Lung (tissue), 12 donors: ENCODE results near the gene MCFD2. TPM values are rescaled to one million over a fixed set of nuclear protein-coding genes. Genes with fewer than 3 reads are reported as not detected.
A peak's percentile ranks its signal among the peaks of the same experiment; 100 is the strongest.

ENCODE experiments used
- ATAC-seq: fragments of 200-7000 bp; cut with Tn5 transposase; one replicate; pipeline ENCODE4 v1.9.1; 2020; ENCODE audit warnings: moderate number of reproducible peaks; ENCODE audit not compliant: insufficient read depth, low FRiP score
- DNase-seq, 3 donors: peaks; one replicate each; pipeline ENCODE4 v3.0.0-alpha.2; 2013 to 2017
- H3K27ac ChIP-seq, 2 donors: one replicate each; pipeline ENCODE4 v1.5.1; 2013; ENCODE audit warnings: mild to moderate bottlenecking in 2 of 2, moderate library complexity in 2 of 2, control low read depth in 1 of 2, inconsistent platforms in 1 of 2, low read depth in 1 of 2, low read length in 1 of 2
- H3K27me3 ChIP-seq, 3 donors: one replicate each; pipeline ENCODE4 v1.5.1; 2013; ENCODE audit warnings: low read length in 2 of 3; ENCODE audit not compliant: control insufficient read depth in 3 of 3, insufficient read depth in 3 of 3
- H3K36me3 ChIP-seq, 4 donors: one replicate each; pipeline ENCODE4 v1.5.1; 2013; ENCODE audit warnings: low read length in 4 of 4, mild to moderate bottlenecking in 1 of 4, moderate library complexity in 1 of 4; ENCODE audit not compliant: control insufficient read depth in 4 of 4, insufficient read depth in 4 of 4
- H3K4me1 ChIP-seq, 5 donors: one replicate each; pipeline ENCODE4 v1.5.1; 2013; ENCODE audit warnings: low read length in 5 of 5, mild to moderate bottlenecking in 2 of 5, moderate library complexity in 1 of 5; ENCODE audit not compliant: control insufficient read depth in 5 of 5, insufficient read depth in 5 of 5
- H3K4me3 ChIP-seq: one replicate; pipeline ENCODE4 v1.5.1; 2013; ENCODE audit warnings: mild to moderate bottlenecking, control low read depth, moderate library complexity
- H3K9ac ChIP-seq, 2 donors: one replicate each; pipeline ENCODE4 v1.5.1; 2013; ENCODE audit warnings: low read length in 2 of 2, control low read depth in 1 of 2; ENCODE audit not compliant: insufficient read depth in 1 of 2
- H3K9me3 ChIP-seq, 4 donors: one replicate each; pipeline ENCODE4 v1.5.1; 2013; ENCODE audit warnings: low read length in 3 of 4, mild to moderate bottlenecking in 1 of 4, moderate library complexity in 1 of 4; ENCODE audit not compliant: control insufficient read depth in 4 of 4, insufficient read depth in 3 of 4
- WGBS, 2 donors: extraction: QIAGEN DNeasy Blood & Tissue Kit; methylation state at CpG; one replicate each; pipeline ENCODE4 v1.1.7; 2013; 5-methylcytosine and 5-hydroxymethylcytosine counted together
- polyA plus RNA-seq, 2 donors: library from polyadenylated mRNA; stranded (reverse); fragments of 200-250 nt; gene quantifications; one replicate each; pipeline ENCODE4 v1.2.1, GENCODE V29; 2013
- total RNA-seq, 2 donors: library from RNA; depleted of rRNA in 1 of 2; stranded (reverse); fragments of >200 nt in 1 of 2; gene quantifications; one replicate each; pipeline ENCODE4 v1.2.1, GENCODE V29; 2014 to 2021
- TF ChIP-seq, protein P1 (sequence below): IDR thresholded peaks from 2 replicates; pipeline ENCODE4 v1.5.1; 2012; ENCODE audit warnings: mild to moderate bottlenecking; ENCODE audit errors: control extremely low read depth, extremely low read depth
- donor health status: control.
- donor health status: control.
- donor health status: Bipolar disorder and iron deficiency.
- donor health status: healthy.
- donor health status: DM: yes; HTN: yes; CAD: no.

Gene MCFD2
- total and polyA plus RNA-seq, 4 donors: 22.0 to 101 (median 68.6) TPM

DNA sequence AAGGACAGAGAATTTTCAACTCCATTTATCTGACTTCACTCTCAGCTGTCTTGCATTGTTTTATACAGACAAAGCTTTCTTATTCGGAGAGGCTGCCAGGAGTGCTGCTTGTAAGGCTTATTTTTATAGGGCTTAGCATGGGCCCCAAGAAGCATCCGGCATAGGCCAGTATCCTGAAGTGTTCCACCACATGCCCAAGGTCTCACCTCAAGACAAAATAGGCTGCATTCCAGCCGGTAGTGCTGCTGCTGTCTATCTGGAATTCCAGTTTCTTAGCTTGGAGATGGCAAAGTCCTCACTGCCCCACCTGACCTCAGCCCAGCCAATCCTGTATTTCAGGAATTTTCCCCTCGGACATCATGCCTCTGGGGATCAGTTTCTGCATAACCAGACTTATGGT, 47.6 kb upstream of the MCFD2 start:
- H3K27ac ChIP-seq: peak overlapping the region in 1 of 2 donors; percentile 15
- TF ChIP-seq, protein P1, sequence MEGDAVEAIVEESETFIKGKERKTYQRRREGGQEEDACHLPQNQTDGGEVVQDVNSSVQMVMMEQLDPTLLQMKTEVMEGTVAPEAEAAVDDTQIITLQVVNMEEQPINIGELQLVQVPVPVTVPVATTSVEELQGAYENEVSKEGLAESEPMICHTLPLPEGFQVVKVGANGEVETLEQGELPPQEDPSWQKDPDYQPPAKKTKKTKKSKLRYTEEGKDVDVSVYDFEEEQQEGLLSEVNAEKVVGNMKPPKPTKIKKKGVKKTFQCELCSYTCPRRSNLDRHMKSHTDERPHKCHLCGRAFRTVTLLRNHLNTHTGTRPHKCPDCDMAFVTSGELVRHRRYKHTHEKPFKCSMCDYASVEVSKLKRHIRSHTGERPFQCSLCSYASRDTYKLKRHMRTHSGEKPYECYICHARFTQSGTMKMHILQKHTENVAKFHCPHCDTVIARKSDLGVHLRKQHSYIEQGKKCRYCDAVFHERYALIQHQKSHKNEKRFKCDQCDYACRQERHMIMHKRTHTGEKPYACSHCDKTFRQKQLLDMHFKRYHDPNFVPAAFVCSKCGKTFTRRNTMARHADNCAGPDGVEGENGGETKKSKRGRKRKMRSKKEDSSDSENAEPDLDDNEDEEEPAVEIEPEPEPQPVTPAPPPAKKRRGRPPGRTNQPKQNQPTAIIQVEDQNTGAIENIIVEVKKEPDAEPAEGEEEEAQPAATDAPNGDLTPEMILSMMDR: no peak
- 86 to 98% methylated on average over 4 of the region's 4 CpGs for WGBS, 2 donors
- no peak overlapping the region for H3K9ac ChIP-seq
- peaks cover 0 to 14% (median 7%) of the 10 kb centered on the region in 4 donors for H3K36me3 ChIP-seq
- no peaks in the 10 kb centered on the region for H3K9me3 ChIP-seq
- H3K27me3 ChIP-seq: no peaks in the 10 kb centered on the region
- no peak overlapping the region for H3K4me3 ChIP-seq
- ATAC-seq: no peak
- no peak for DNase-seq
- H3K4me1 ChIP-seq: peaks cover 0 to 10% (median 6%) of the 10 kb centered on the region in 5 donors

DNA sequence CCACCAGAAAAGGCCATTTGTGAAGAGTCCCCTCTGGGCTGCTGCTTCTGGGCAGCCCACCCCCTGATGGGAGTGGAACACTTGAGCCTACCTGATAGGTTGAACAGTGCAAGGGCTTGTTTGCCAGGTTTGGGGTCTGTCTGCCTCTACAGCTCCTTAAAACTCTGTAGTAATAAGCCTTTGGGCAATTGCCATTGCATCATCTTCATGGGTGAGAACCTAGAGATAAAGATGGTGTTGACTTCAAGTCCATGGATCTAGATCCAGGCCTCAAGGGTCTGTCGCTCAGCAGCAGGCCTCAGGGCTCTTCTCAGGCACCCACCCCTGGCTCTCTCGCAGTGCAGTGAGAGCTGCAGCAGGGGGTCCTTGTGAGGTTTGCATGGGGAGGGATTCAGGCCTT, 47.1 kb upstream of the MCFD2 start:
- TF ChIP-seq, protein P1: no peak
- peaks cover 0 to 6% (median 4%) of the 10 kb centered on the region in 5 donors for H3K4me1 ChIP-seq
- no peak for ATAC-seq
- WGBS, 2 donors: 96 to 98% methylated on average over 2 of the region's 2 CpGs
- no peak overlapping the region for H3K9ac ChIP-seq
- no peaks in the 10 kb centered on the region for H3K9me3 ChIP-seq
- no peaks in the 10 kb centered on the region for H3K27me3 ChIP-seq
- DNase-seq: no peak
- H3K4me3 ChIP-seq: no peak overlapping the region
- peaks cover 0 to 19% (median 9%) of the 10 kb centered on the region in 4 donors for H3K36me3 ChIP-seq
- no peak overlapping the region for H3K27ac ChIP-seq

DNA sequence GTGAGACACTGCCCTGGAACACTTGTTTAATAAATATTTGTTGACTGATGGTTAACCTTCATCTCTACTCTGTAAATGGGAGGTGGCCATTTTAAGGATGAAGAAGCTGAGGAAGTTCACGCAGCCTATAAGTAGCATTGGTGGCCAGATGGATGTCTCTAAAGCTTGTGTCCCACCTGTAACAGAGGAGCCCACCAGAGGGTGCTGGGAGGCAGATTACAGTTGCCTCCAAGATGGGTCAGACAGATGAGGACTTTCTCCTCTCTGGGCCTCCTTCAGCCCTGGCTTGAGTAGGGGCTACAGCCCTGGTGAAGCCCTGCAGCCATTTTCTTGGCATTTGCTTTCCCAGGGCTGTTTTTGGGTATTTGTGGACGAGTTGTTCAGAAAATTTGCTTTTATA, 45.0 kb upstream of the MCFD2 start:
- 87 to 97% methylated on average over 2 of the region's 2 CpGs for WGBS, 2 donors
- Histone ChIP-seq H3K4me3 (no peak overlapping the region), H3K27ac (no peak overlapping the region), H3K9ac (no peak overlapping the region), H3K9me3 (no peaks in the 10 kb centered on the region), H3K36me3 (peaks cover 0 to 30% (median 16%) of the 10 kb centered on the region in 4 donors), H3K4me1 (peaks cover 0 to 9% (median 0%) of the 10 kb centered on the region in 5 donors), H3K27me3 (no peaks in the 10 kb centered on the region)
- TF ChIP-seq, protein P1: no peak
- ATAC-seq (no peak), DNase-seq (no peak)

DNA sequence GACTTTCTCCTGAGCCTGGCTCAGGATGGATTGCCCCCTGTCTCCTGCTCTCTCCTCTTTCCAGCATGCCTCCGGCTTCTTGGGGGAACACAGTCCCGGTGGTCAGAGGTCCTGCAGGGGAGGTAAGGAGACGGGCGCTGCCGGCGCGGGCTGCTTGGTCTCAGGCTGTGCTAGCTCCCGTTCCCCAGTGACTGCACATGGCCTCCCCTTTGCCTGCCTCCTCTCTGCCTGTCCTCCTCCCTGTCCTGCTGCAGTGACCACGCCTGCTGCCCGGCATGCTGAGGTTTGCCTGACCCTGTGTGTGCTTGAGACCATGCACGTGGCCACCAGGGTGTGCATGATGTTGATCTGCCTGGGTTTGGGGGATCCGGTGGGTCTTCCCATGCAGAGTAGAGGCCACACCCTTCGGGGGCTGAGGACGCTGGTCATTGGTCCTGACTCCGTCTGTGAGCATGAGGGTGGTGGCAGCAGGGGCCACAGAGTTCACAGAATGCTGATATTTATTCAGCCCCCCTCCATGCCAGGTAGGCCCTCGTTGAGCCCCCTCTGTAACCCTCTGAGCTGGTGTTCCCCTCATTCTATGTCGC, 42.9 kb upstream of the MCFD2 start:
- Histone ChIP-seq H3K9me3 (no peaks in the 10 kb centered on the region), H3K4me3 (no peak overlapping the region), H3K9ac (no peak overlapping the region), H3K27ac (peak overlapping the region in 1 of 2 donors; percentile 9), H3K27me3 (no peaks in the 10 kb centered on the region), H3K4me1 (peaks cover 0 to 7% (median 0%) of the 10 kb centered on the region in 5 donors), H3K36me3 (peaks cover 0 to 30% (median 16%) of the 10 kb centered on the region in 4 donors)
- 92 to 97% methylated on average over 17 of the region's 17 CpGs for WGBS, 2 donors
- ATAC-seq (no peak), DNase-seq (no peak)
- TF ChIP-seq, protein P1: no peak
